ENCODE results near the gene KRTAP24-1. TPM values are rescaled to one million over a fixed set of nuclear protein-coding genes. Genes with fewer than 3 reads are reported as not detected.

Gene KRTAP24-1
- total and polyA plus RNA-seq, 9 of the 15 experiments (the other 6 are each of a cell fraction or from before 2014, with no cell fraction given), result not detected

- Histone ChIP-seq H3K79me2 (ENCODE audit: control insufficient read depth, insufficient read depth, low read length) (no peaks in the 10 kb centered on the region), H2AFZ (ENCODE audit: low read depth, low read length) (no peak overlapping the region), H3K4me1 (replicated peaks in 1 of 2; ENCODE audit: control insufficient read depth in 2 of 2, insufficient read depth in 2 of 2, low read length in 2 of 2) (no peaks in the 10 kb centered on the region), H3K4me3 (no peak overlapping the region), H4K20me1 (replicated peaks; ENCODE audit: control insufficient read depth, insufficient read depth, low read length) (no peaks in the 10 kb centered on the region), H3K27ac (ENCODE audit: extremely low read depth, low read depth, low read length) (no peak overlapping the region), H3K4me2 (ENCODE audit: insufficient read depth, low read length) (no peak overlapping the region), H3K9ac (ENCODE audit: insufficient read depth in 1 of 2, low read depth in 2 of 2, low read length in 2 of 2) (no peak overlapping the region), H3K36me3 (ENCODE audit: control insufficient read depth, insufficient read depth, low read length) (no peaks in the 10 kb centered on the region), H3K9me3 (replicated peaks; ENCODE audit: control insufficient read depth, insufficient read depth, low read depth, low read length) (no peaks in the 10 kb centered on the region), H3K27me3 (ENCODE audit: control insufficient read depth in 2 of 2, insufficient read depth in 2 of 2, low read length in 2 of 2) (no peaks in the 10 kb centered on the region), H3K9me1 (ENCODE audit: control insufficient read depth, insufficient read depth, low read length) (no peaks in the 10 kb centered on the region)
- in situ Hi-C loops (cut with MboI), result no loop called here
- CTCF ChIA-PET (ENCODE audit: low intra/inter-chr PET ratio), result no interaction called here
- DNase-seq (ENCODE audit: extremely low read depth in 1 of 4, low spot score in 3 of 4) (no peak), ATAC-seq (no peak), FAIRE-seq (no peak)
- TF ChIP-seq, protein P1, sequence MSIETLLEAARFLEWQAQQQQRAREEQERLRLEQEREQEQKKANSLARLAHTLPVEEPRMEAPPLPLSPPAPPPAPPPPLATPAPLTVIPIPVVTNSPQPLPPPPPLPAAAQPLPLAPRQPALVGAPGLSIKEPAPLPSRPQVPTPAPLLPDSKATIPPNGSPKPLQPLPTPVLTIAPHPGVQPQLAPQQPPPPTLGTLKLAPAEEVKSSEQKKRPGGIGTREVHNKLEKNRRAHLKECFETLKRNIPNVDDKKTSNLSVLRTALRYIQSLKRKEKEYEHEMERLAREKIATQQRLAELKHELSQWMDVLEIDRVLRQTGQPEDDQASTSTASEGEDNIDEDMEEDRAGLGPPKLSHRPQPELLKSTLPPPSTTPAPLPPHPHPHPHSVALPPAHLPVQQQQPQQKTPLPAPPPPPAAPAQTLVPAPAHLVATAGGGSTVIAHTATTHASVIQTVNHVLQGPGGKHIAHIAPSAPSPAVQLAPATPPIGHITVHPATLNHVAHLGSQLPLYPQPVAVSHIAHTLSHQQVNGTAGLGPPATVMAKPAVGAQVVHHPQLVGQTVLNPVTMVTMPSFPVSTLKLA (conservative IDR thresholded peaks at IDR 0.05), result no peak
- TF ChIP-seq TCF7 (IDR thresholded peaks at IDR 0.05; ENCODE audit: borderline replicate concordance) (no peak), SIRT6 (IDR thresholded peaks at IDR 0.05; ENCODE audit: low read depth, low read length) (no peak), NFIX (CRISPR knock-in tag; IDR thresholded peaks at IDR 0.05; ENCODE audit: low read depth) (no peak), ZNF444 (CRISPR knock-in tag; IDR thresholded peaks at IDR 0.05) (no peak), ZFP1 (CRISPR knock-in tag; IDR thresholded peaks at IDR 0.05) (no peak), FUS (optimal IDR thresholded peaks at IDR 0.05; ENCODE audit: low read depth, low read length) (no peak), CHD1 (IDR thresholded peaks at IDR 0.05; ENCODE audit: low read length) (no peak), FOXJ3 (CRISPR knock-in tag; IDR thresholded peaks at IDR 0.05) (no peak), ZNF77 (CRISPR knock-in tag; IDR thresholded peaks at IDR 0.05) (no peak), HNRNPK (IDR thresholded peaks at IDR 0.05; ENCODE audit: low read depth, low read length, poor library complexity, severe bottlenecking) (no peak), SRSF9 (IDR thresholded peaks at IDR 0.05; ENCODE audit: borderline replicate concordance, low read depth, low read length) (no peak), PBX2 (CRISPR knock-in tag; IDR thresholded peaks at IDR 0.05; ENCODE audit: low read depth) (no peak), PBX2 (tag; conservative IDR thresholded peaks at IDR 0.05; ENCODE audit: low read depth) (no peak), PTBP1 (IDR thresholded peaks at IDR 0.05; ENCODE audit: low read depth, low read length) (no peak), ZNF778 (CRISPR knock-in tag; IDR thresholded peaks at IDR 0.05) (no peak)
- TF ChIP-seq, protein P2, sequence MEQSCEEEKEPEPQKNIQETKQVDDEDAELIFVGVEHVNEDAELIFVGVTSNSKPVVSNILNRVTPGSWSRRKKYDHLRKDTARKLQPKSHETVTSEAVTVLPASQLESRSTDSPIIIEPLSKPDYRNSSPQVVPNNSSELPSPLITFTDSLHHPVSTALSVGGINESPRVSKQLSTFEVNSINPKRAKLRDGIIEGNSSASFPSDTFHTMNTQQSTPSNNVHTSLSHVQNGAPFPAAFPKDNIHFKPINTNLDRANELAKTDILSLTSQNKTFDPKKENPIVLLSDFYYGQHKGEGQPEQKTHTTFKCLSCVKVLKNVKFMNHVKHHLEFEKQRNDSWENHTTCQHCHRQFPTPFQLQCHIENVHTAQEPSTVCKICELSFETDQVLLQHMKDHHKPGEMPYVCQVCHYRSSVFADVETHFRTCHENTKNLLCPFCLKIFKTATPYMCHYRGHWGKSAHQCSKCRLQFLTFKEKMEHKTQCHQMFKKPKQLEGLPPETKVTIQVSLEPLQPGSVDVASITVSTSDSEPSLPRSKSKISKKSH (CRISPR knock-in tag; IDR thresholded peaks at IDR 0.05), result no peak
- TF ChIP-seq, protein P3, sequence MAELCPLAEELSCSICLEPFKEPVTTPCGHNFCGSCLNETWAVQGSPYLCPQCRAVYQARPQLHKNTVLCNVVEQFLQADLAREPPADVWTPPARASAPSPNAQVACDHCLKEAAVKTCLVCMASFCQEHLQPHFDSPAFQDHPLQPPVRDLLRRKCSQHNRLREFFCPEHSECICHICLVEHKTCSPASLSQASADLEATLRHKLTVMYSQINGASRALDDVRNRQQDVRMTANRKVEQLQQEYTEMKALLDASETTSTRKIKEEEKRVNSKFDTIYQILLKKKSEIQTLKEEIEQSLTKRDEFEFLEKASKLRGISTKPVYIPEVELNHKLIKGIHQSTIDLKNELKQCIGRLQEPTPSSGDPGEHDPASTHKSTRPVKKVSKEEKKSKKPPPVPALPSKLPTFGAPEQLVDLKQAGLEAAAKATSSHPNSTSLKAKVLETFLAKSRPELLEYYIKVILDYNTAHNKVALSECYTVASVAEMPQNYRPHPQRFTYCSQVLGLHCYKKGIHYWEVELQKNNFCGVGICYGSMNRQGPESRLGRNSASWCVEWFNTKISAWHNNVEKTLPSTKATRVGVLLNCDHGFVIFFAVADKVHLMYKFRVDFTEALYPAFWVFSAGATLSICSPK (IDR thresholded peaks at IDR 0.05; ENCODE audit: borderline replicate concordance), result no peak
- intact Hi-C loops (cut with micrococcal nuclease), result no loop called here
- POLR2A ChIA-PET, result no interaction called here
- no TSS peak for BruUV-seq (replicated peaks)
Measured at GRCh38 chr21:30326390-30326789, 43.6 kb upstream of the KRTAP24-1 start.

Data from K562 (cell line).